Measurements from ENCODE around the gene MOCS3. TPM values are rescaled to one million over a fixed set of nuclear protein-coding genes. Genes with fewer than 3 reads are reported as not detected.

The MOCS3 gene
- polyA plus RNA-seq, 1 donor from 2014 or later: 5.5 TPM

DNA sequence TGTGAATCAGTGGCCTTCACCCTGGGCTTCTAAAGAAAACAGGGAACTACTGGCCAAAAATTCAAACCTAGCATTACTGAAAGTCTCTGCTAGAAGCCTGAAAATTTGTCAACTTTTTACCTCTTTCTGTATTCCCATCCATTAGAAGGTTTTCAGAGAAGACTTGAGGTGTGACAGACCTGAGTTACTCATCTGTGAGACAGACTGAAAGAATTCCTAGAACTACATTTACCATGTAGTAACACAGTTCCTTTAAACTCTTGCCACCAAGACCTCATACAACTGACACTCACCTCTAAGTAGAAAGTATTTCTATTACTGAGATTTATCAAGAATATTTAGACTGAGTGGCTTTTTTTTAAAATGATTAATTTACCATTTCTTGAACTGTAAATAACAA, 4.8 kb upstream of the MOCS3 start:
- Histone ChIP-seq H3K79me2 (replicated peaks; ENCODE audit: insufficient read depth, low read length) (peaks cover 57% of the 10 kb centered on the region), H3K9me3 (ENCODE audit: low read length) (no peaks in the 10 kb centered on the region), H4K20me1 (ENCODE audit: insufficient read depth) (no peaks in the 10 kb centered on the region), H2AFZ (ENCODE audit: low read depth, low read length) (no peak overlapping the region), H3K4me2 (ENCODE audit: low read length) (no peak overlapping the region), H3K9me2 (ENCODE audit: insufficient read depth, low read length) (no peaks in the 10 kb centered on the region), H3K27me3 (ENCODE audit: insufficient read depth, low read depth, low read length) (no peaks in the 10 kb centered on the region), H3K4me3 (ENCODE audit: low read length) (no peak overlapping the region), H3F3A (ENCODE audit: insufficient read depth, low read length, poor library complexity, severe bottlenecking) (no peaks in the 10 kb centered on the region), H3K27ac (ENCODE audit: low read length) (no peak overlapping the region), H3K36me3 (ENCODE audit: insufficient read depth, low read length) (peaks cover 4% of the 10 kb centered on the region), H3K9ac (ENCODE audit: low read length) (no peak overlapping the region)
- TF ChIP-seq EZH2 (IDR thresholded peaks at IDR 0.05; ENCODE audit: borderline replicate concordance, insufficient read depth, low read length, poor library complexity, severe bottlenecking) (no peak), TAF1 (IDR thresholded peaks at IDR 0.05; ENCODE audit: low read depth) (no peak), POLR2AphosphoS5 (IDR thresholded peaks at IDR 0.05) (no peak), EP300 (conservative IDR thresholded peaks at IDR 0.05; ENCODE audit: poor library complexity, severe bottlenecking) (no peak), MXI1 (conservative IDR thresholded peaks at IDR 0.05; ENCODE audit: poor library complexity, severe bottlenecking) (no peak), RAD21 (conservative IDR thresholded peaks at IDR 0.05) (no peak), SMC3 (conservative IDR thresholded peaks at IDR 0.05; ENCODE audit: poor library complexity) (no peak), CTCF (IDR thresholded peaks at IDR 0.05; ENCODE audit: poor library complexity, severe bottlenecking) (no peak)
- TF ChIP-seq, protein P1, sequence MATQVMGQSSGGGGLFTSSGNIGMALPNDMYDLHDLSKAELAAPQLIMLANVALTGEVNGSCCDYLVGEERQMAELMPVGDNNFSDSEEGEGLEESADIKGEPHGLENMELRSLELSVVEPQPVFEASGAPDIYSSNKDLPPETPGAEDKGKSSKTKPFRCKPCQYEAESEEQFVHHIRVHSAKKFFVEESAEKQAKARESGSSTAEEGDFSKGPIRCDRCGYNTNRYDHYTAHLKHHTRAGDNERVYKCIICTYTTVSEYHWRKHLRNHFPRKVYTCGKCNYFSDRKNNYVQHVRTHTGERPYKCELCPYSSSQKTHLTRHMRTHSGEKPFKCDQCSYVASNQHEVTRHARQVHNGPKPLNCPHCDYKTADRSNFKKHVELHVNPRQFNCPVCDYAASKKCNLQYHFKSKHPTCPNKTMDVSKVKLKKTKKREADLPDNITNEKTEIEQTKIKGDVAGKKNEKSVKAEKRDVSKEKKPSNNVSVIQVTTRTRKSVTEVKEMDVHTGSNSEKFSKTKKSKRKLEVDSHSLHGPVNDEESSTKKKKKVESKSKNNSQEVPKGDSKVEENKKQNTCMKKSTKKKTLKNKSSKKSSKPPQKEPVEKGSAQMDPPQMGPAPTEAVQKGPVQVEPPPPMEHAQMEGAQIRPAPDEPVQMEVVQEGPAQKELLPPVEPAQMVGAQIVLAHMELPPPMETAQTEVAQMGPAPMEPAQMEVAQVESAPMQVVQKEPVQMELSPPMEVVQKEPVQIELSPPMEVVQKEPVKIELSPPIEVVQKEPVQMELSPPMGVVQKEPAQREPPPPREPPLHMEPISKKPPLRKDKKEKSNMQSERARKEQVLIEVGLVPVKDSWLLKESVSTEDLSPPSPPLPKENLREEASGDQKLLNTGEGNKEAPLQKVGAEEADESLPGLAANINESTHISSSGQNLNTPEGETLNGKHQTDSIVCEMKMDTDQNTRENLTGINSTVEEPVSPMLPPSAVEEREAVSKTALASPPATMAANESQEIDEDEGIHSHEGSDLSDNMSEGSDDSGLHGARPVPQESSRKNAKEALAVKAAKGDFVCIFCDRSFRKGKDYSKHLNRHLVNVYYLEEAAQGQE (IDR thresholded peaks at IDR 0.05; ENCODE audit: borderline replicate concordance): no peak

GRCh38 chr20:50957276-50957675, 1.3 kb upstream of the MOCS3 start:
- H3K79me2 ChIP-seq (replicated peaks; ENCODE audit: insufficient read depth, low read length): peaks cover 65% of the 10 kb centered on the region

More at GRCh38 chr20:50957276-50957675, 1.3 kb upstream of the MOCS3 start:
- Histone ChIP-seq H3K9me2 (ENCODE audit: insufficient read depth, low read length) (no peaks in the 10 kb centered on the region), H3K27ac (ENCODE audit: low read length) (no peak overlapping the region), H3K9me3 (ENCODE audit: low read length) (no peaks in the 10 kb centered on the region), H3K4me2 (ENCODE audit: low read length) (peak overlapping the region; percentile 63), H3F3A (ENCODE audit: insufficient read depth, low read length, poor library complexity, severe bottlenecking) (no peaks in the 10 kb centered on the region), H3K27me3 (ENCODE audit: insufficient read depth, low read depth, low read length) (no peaks in the 10 kb centered on the region), H3K4me3 (ENCODE audit: low read length) (peak overlapping the region; percentile 84), H4K20me1 (ENCODE audit: insufficient read depth) (no peaks in the 10 kb centered on the region), H3K9ac (ENCODE audit: low read length) (peak overlapping the region; percentile 84), H2AFZ (ENCODE audit: low read depth, low read length) (no peak overlapping the region), H3K36me3 (ENCODE audit: insufficient read depth, low read length) (no peaks in the 10 kb centered on the region)
- TF ChIP-seq, protein P1 (IDR thresholded peaks at IDR 0.05; ENCODE audit: borderline replicate concordance): no peak
- TF ChIP-seq EZH2 (IDR thresholded peaks at IDR 0.05; ENCODE audit: borderline replicate concordance, insufficient read depth, low read length, poor library complexity, severe bottlenecking) (no peak), MXI1 (conservative IDR thresholded peaks at IDR 0.05; ENCODE audit: poor library complexity, severe bottlenecking) (no peak), EP300 (conservative IDR thresholded peaks at IDR 0.05; ENCODE audit: poor library complexity, severe bottlenecking) (no peak), RAD21 (conservative IDR thresholded peaks at IDR 0.05) (no peak), POLR2AphosphoS5 (IDR thresholded peaks at IDR 0.05) (no peak), SMC3 (conservative IDR thresholded peaks at IDR 0.05; ENCODE audit: poor library complexity) (no peak), TAF1 (IDR thresholded peaks at IDR 0.05; ENCODE audit: low read depth) (no peak), CTCF (IDR thresholded peaks at IDR 0.05; ENCODE audit: poor library complexity, severe bottlenecking) (no peak)
